ENCODE measurements around the gene SNTA1.

The SNTA1 gene

GRCh38 chr20:33480048-33480447 is 36.5 kb upstream of the SNTA1 start:
- H3K27ac ChIP-seq (ENCODE audit: low read depth, low read length), result no peak overlapping the region
- no peaks in the 10 kb centered on the region for H3K79me2 ChIP-seq (ENCODE audit: control insufficient read depth, insufficient read depth, low read length, unreplicated experiment)
- no peak overlapping the region for H2AFZ ChIP-seq (ENCODE audit: low read length, unreplicated experiment)
- peaks cover 7% of the 10 kb centered on the region for H3K27me3 ChIP-seq (ENCODE audit: insufficient read depth, low read length)
- H3K4me3 ChIP-seq (ENCODE audit: low read depth, low read length), result no peak overlapping the region
- no peaks in the 10 kb centered on the region for H3K4me1 ChIP-seq (ENCODE audit: control insufficient read depth, insufficient read depth, low read length, unreplicated experiment)
- H3K36me3 ChIP-seq (ENCODE audit: insufficient read depth, low read length), result no peaks in the 10 kb centered on the region

- Histone ChIP-seq H3K27ac (ENCODE audit: low read depth, low read length) (no peak overlapping the region), H3K4me3 (ENCODE audit: low read depth, low read length) (no peak overlapping the region), H3K27me3 (ENCODE audit: insufficient read depth, low read length) (peaks cover 19% of the 10 kb centered on the region), H3K36me3 (ENCODE audit: insufficient read depth, low read length) (no peaks in the 10 kb centered on the region), H3K4me1 (ENCODE audit: control insufficient read depth, insufficient read depth, low read length, unreplicated experiment) (no peaks in the 10 kb centered on the region), H2AFZ (ENCODE audit: low read length, unreplicated experiment) (no peak overlapping the region), H3K79me2 (ENCODE audit: control insufficient read depth, insufficient read depth, low read length, unreplicated experiment) (no peaks in the 10 kb centered on the region)
Observed at GRCh38 chr20:33477386-33478234, 34.0 kb upstream of the SNTA1 start.

DNA sequence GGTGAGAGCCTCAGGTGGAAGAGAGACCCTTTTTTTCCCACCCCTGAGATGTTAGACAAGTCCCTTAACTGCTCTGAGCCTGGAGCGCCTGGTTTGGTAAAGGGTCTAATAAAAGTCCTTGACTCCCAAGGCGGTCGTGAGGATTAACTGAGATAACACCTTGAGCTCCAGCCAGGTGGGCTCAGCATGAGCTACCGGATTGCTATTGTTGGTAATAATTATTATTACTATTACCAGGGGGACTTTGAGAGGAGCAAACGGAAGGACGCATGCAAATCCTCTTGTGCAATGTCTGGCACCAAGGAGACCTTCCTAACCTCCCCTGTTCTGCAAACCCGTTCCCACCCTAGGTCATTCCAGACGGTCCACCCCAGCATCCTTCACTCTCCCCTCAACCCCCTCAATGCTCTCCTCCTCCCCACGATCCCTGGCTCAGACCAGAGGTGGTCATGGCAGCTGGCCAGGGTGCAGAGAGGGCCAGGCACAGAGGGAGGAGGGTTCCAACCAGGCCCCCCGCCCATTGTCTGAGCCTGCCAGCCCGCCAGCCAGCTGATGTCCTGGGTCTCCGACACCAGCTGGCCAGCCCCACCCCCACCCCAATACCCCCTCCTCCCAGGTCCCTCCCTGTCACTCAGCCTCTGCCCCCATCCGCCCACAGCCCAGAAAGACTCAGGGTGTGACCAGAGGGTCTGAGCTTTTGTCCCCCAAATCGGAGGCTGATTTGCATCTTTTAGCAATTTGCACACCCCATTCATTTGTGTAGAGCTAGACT is 32.0 kb upstream of the SNTA1 start:
- H3K79me2 ChIP-seq (ENCODE audit: control insufficient read depth, insufficient read depth, low read length, unreplicated experiment), result no peaks in the 10 kb centered on the region
- H3K4me3 ChIP-seq (ENCODE audit: low read depth, low read length), result no peak overlapping the region
- no peaks in the 10 kb centered on the region for H3K36me3 ChIP-seq (ENCODE audit: insufficient read depth, low read length)
- no peaks in the 10 kb centered on the region for H3K4me1 ChIP-seq (ENCODE audit: control insufficient read depth, insufficient read depth, low read length, unreplicated experiment)
- H3K27me3 ChIP-seq (ENCODE audit: insufficient read depth, low read length), result peaks cover 19% of the 10 kb centered on the region
- H3K27ac ChIP-seq (ENCODE audit: low read depth, low read length), result no peak overlapping the region
- H2AFZ ChIP-seq (ENCODE audit: low read length, unreplicated experiment), result no peak overlapping the region

DNA sequence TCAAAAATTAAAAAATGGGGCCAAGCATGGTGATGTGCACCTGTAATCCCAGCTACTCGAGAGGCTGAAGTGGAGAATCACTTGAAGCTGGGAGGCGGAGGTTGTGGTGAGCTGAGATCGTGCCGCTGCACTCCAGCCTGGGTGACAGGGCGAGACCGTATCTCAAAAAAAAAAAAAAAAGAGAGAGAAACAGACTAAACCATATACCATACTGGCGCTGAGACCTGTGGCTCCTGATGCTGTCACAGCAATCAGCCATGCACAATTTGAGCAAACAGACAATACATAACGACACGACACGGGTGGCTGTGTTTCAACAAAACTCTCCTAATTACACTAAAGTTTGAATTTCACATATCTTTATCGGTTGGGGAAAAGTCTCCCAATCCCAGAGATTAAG is 31.4 kb upstream of the SNTA1 start:
- H3K27ac ChIP-seq (ENCODE audit: low read depth, low read length), result no peak overlapping the region
- H3K4me3 ChIP-seq (ENCODE audit: low read depth, low read length), result no peak overlapping the region
- H3K4me1 ChIP-seq (ENCODE audit: control insufficient read depth, insufficient read depth, low read length, unreplicated experiment), result no peaks in the 10 kb centered on the region

GRCh38 chr20:33474097-33474873 is 30.7 kb upstream of the SNTA1 start:
- Histone ChIP-seq H3K27ac (ENCODE audit: low read depth, low read length) (no peak overlapping the region), H3K27me3 (ENCODE audit: insufficient read depth, low read length) (peaks cover 19% of the 10 kb centered on the region), H2AFZ (ENCODE audit: low read length, unreplicated experiment) (no peak overlapping the region), H3K4me1 (ENCODE audit: control insufficient read depth, insufficient read depth, low read length, unreplicated experiment) (no peaks in the 10 kb centered on the region), H3K4me3 (ENCODE audit: low read depth, low read length) (no peak overlapping the region), H3K79me2 (ENCODE audit: control insufficient read depth, insufficient read depth, low read length, unreplicated experiment) (no peaks in the 10 kb centered on the region), H3K36me3 (ENCODE audit: insufficient read depth, low read length) (no peaks in the 10 kb centered on the region)

More for the DNA sequence above, 31.4 kb upstream of the SNTA1 start:
- Histone ChIP-seq H2AFZ (ENCODE audit: low read length, unreplicated experiment) (no peak overlapping the region), H3K36me3 (ENCODE audit: insufficient read depth, low read length) (no peaks in the 10 kb centered on the region), H3K79me2 (ENCODE audit: control insufficient read depth, insufficient read depth, low read length, unreplicated experiment) (no peaks in the 10 kb centered on the region), H3K27me3 (ENCODE audit: insufficient read depth, low read length) (peaks cover 19% of the 10 kb centered on the region)

DNA sequence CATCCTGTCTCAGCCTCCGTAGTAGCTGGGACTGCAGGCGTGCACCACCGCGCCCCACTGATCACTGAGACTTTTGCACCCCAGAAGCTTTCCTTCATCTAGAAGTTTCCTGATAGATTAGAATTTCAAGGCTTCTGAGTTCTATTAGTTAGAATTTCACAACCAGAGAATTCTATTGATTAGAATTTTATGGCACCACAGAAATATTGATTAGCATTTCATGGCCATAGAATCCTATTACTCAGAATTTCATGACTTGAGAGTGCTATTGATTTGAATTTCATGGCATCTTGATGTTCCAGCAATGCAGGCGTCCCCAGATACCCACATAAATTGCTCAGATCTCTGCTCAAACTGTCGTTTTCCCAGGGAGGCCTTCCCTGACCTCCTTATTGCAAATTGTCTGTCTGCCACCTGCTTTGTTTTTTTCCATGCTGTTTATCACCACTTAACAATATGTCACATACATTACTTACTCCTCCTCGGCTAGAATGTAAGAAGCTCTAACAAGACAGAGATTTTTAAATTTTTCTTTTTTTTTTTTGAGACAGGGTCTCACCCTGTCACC is 29.4 kb upstream of the SNTA1 start:
- no peaks in the 10 kb centered on the region for H3K79me2 ChIP-seq (ENCODE audit: control insufficient read depth, insufficient read depth, low read length, unreplicated experiment)
- no peak overlapping the region for H3K4me3 ChIP-seq (ENCODE audit: low read depth, low read length)
- no peak overlapping the region for H2AFZ ChIP-seq (ENCODE audit: low read length, unreplicated experiment)
- no peaks in the 10 kb centered on the region for H3K4me1 ChIP-seq (ENCODE audit: control insufficient read depth, insufficient read depth, low read length, unreplicated experiment)
- no peak overlapping the region for H3K27ac ChIP-seq (ENCODE audit: low read depth, low read length)
- H3K36me3 ChIP-seq (ENCODE audit: insufficient read depth, low read length), result no peaks in the 10 kb centered on the region
- H3K27me3 ChIP-seq (ENCODE audit: insufficient read depth, low read length), result peaks cover 19% of the 10 kb centered on the region

DNA sequence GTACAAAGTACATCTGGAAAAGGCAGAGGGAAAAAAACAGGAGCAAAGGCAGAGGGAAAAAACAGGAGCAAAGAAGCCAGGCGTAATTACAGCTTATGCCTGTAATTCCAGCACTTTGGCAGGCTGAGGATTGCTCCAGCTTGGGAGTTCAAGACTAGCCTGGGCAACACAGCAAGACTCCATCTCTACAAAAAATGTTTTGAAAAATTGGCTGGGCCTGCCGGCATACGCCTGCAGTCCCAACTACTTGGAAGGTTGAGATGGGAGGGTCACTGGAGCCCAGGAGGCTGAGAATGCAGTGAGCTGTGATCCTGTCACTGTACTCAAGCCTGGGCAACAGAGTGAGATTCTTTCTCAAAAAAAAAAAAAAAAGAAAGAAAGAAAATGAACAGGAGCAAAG is 27.3 kb upstream of the SNTA1 start:
- Histone ChIP-seq H3K27me3 (ENCODE audit: insufficient read depth, low read length) (peaks cover 19% of the 10 kb centered on the region), H3K27ac (ENCODE audit: low read depth, low read length) (no peak overlapping the region), H3K36me3 (ENCODE audit: insufficient read depth, low read length) (no peaks in the 10 kb centered on the region), H3K79me2 (ENCODE audit: control insufficient read depth, insufficient read depth, low read length, unreplicated experiment) (no peaks in the 10 kb centered on the region), H3K4me3 (ENCODE audit: low read depth, low read length) (no peak overlapping the region), H3K4me1 (ENCODE audit: control insufficient read depth, insufficient read depth, low read length, unreplicated experiment) (no peaks in the 10 kb centered on the region), H2AFZ (ENCODE audit: low read length, unreplicated experiment) (no peak overlapping the region)

DNA sequence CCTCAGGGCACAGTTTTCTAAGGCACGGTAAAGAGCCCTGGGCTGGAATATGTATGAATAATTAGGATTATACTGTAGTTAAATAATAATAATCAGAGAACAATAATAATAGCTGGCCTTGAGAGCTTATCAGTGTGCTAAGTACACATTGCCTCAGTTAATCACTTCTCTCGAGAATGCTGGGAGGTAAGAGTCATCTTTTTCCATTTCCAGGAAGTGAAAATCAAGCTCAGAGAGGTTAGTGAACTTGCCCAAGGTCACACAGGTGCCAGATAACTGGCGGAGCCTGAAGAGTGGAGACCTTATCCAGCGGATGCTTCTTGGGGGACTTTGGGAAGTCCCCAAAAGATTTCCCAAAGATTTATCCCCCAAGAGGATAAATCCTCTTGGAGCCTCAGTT is 26.9 kb upstream of the SNTA1 start:
- H3K4me1 ChIP-seq (ENCODE audit: control insufficient read depth, insufficient read depth, low read length, unreplicated experiment), result no peaks in the 10 kb centered on the region
- no peak overlapping the region for H3K4me3 ChIP-seq (ENCODE audit: low read depth, low read length)
- H3K27me3 ChIP-seq (ENCODE audit: insufficient read depth, low read length), result peaks cover 16% of the 10 kb centered on the region
- H3K27ac ChIP-seq (ENCODE audit: low read depth, low read length), result no peak overlapping the region
- no peaks in the 10 kb centered on the region for H3K79me2 ChIP-seq (ENCODE audit: control insufficient read depth, insufficient read depth, low read length, unreplicated experiment)
- H2AFZ ChIP-seq (ENCODE audit: low read length, unreplicated experiment), result no peak overlapping the region
- no peaks in the 10 kb centered on the region for H3K36me3 ChIP-seq (ENCODE audit: insufficient read depth, low read length)

GRCh38 chr20:33466303-33466646 is 22.7 kb upstream of the SNTA1 start:
- no peak overlapping the region for H2AFZ ChIP-seq (ENCODE audit: low read length, unreplicated experiment)
- H3K4me1 ChIP-seq (ENCODE audit: control insufficient read depth, insufficient read depth, low read length, unreplicated experiment), result no peaks in the 10 kb centered on the region
- no peaks in the 10 kb centered on the region for H3K79me2 ChIP-seq (ENCODE audit: control insufficient read depth, insufficient read depth, low read length, unreplicated experiment)
- no peak overlapping the region for H3K4me3 ChIP-seq (ENCODE audit: low read depth, low read length)
- H3K27me3 ChIP-seq (ENCODE audit: insufficient read depth, low read length), result no peaks in the 10 kb centered on the region
- H3K36me3 ChIP-seq (ENCODE audit: insufficient read depth, low read length), result no peaks in the 10 kb centered on the region
- no peak overlapping the region for H3K27ac ChIP-seq (ENCODE audit: low read depth, low read length)

DNA sequence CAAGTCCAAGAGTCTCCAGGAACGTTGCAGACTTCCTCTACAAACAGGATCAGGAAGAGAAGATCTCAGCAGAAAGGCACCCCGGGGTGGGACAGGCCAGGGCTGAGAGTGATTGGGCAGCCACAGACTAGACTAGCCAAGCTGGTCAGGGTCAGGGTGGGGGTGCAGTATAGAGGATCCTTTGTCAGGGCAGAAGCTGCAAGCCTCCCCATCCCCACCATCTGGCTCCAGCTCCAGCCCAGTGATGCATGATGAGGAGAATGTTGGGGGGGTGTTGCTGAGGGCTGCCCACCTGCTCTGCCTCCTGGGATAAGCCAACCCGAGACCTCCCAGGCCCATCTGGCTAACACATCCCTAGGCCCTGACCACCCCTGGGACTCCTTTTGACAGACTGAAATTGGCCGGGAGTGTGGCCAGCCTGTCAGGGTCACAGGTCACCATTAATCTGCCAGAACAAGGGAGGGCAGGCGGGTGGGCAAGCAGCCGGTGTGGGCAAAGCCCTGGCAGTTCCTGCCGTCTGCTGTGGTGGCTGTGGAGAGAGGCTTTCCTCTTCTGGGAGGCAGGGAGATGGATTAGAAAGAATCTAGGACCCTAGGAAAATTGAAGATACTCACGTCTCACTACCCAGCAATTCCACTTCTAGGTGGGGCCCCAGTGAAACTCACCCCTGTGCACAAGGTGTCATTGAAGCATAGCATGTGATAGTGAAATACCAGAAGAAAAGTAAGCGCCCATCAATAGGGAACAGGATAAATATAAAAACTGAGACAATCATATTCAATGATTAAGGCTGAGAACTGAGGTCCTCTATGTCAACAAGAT is 22.1 kb upstream of the SNTA1 start:
- no peaks in the 10 kb centered on the region for H3K27me3 ChIP-seq (ENCODE audit: insufficient read depth, low read length)
- H3K27ac ChIP-seq (ENCODE audit: low read depth, low read length), result no peak overlapping the region
- no peaks in the 10 kb centered on the region for H3K4me1 ChIP-seq (ENCODE audit: control insufficient read depth, insufficient read depth, low read length, unreplicated experiment)
- H3K79me2 ChIP-seq (ENCODE audit: control insufficient read depth, insufficient read depth, low read length, unreplicated experiment), result no peaks in the 10 kb centered on the region
- H3K36me3 ChIP-seq (ENCODE audit: insufficient read depth, low read length), result no peaks in the 10 kb centered on the region
- H2AFZ ChIP-seq (ENCODE audit: low read length, unreplicated experiment), result no peak overlapping the region
- H3K4me3 ChIP-seq (ENCODE audit: low read depth, low read length), result no peak overlapping the region

Data from ACC112 (cell line).